CD14-positive monocyte (primary cell): ENCODE measurements around the gene SOCS1. TPM values are rescaled to one million over a fixed set of nuclear protein-coding genes. Genes with fewer than 3 reads are reported as not detected.

ENCODE experiments used
- DNase-seq, 3 donors: peaks; one replicate each; pipeline ENCODE4 v3.0.0-alpha.2; 2011 to 2022
- H2AFZ ChIP-seq: 2 replicates; pipeline ENCODE4 v1.6.0; 2012; ENCODE audit warnings: mild to moderate bottlenecking, low read depth, low read length, inconsistent platforms; ENCODE audit not compliant: insufficient read depth, poor library complexity, severe bottlenecking
- H3K27ac ChIP-seq, 2 donors: 1 replicate in 1 of 2; 2 replicates in 1 of 2; pipeline ENCODE4 v1.5.1; 2012 to 2013; ENCODE audit warnings: low read length in 2 of 2, control low read depth in 1 of 2, inconsistent platforms in 1 of 2, low read depth in 1 of 2, mild to moderate bottlenecking in 1 of 2
- H3K27me3 ChIP-seq, 2 donors: one replicate each; pipeline versions ENCODE4 v1.6.0 to v1.6.1; 2011 to 2013; ENCODE audit warnings: low read length in 2 of 2; ENCODE audit not compliant: control insufficient read depth in 2 of 2, insufficient read depth in 2 of 2
- H3K36me3 ChIP-seq, 2 donors: replicated peaks in 1 of 2; 1 replicate in 1 of 2; 2 replicates in 1 of 2; pipeline versions ENCODE4 v1.5.1 to v1.6.1; 2012 to 2013; ENCODE audit warnings: low read length in 2 of 2, control low read depth in 1 of 2, inconsistent platforms in 1 of 2, mild to moderate bottlenecking in 1 of 2; ENCODE audit not compliant: insufficient read depth in 2 of 2, control insufficient read depth in 1 of 2
- H3K4me1 ChIP-seq, 2 donors: 1 replicate in 1 of 2; 2 replicates in 1 of 2; pipeline versions ENCODE4 v1.5.1 to v1.6.1; 2012 to 2013; ENCODE audit warnings: low read length in 2 of 2, control low read depth in 1 of 2, inconsistent platforms in 1 of 2, mild to moderate bottlenecking in 1 of 2, moderate library complexity in 1 of 2; ENCODE audit not compliant: insufficient read depth in 2 of 2, control insufficient read depth in 1 of 2
- H3K4me2 ChIP-seq: replicated peaks from 2 replicates; pipeline ENCODE3; 2012; ENCODE audit warnings: low read length, moderate library complexity, mild to moderate bottlenecking; ENCODE audit not compliant: poor library complexity, severe bottlenecking; ENCODE audit errors: extremely low read depth
- H3K4me3 ChIP-seq, 3 experiments: fragments of 200-600 bp in 1 of 3; sonication (generic) in 1 of 3; replicated peaks in 1 of 3; 1 replicate in 2 of 3; 2 replicates in 1 of 3; pipeline ENCODE4 v1.5.1; 2011 to 2013; ENCODE audit warnings: low read length in 3 of 3, mild to moderate bottlenecking in 3 of 3, control low read depth in 2 of 3, low read depth in 2 of 3, inconsistent platforms in 1 of 3, moderate library complexity in 1 of 3
- H3K79me2 ChIP-seq: 2 replicates; pipeline ENCODE4 v1.6.0; 2012; ENCODE audit warnings: mild to moderate bottlenecking, control low read depth, inconsistent platforms, low read length, moderate library complexity; ENCODE audit not compliant: insufficient read depth
- H3K9ac ChIP-seq: 2 replicates; pipeline ENCODE4 v1.6.0; 2017; ENCODE audit warnings: low read length, mild to moderate bottlenecking; ENCODE audit not compliant: insufficient read depth, poor library complexity, severe bottlenecking
- H3K9me3 ChIP-seq, 2 donors: replicated peaks in 1 of 2; 1 replicate in 1 of 2; 2 replicates in 1 of 2; pipeline versions ENCODE4 v1.5.1 to v1.6.1; 2012 to 2013; ENCODE audit warnings: low read length in 2 of 2, control low read depth in 1 of 2; ENCODE audit not compliant: control insufficient read depth in 1 of 2, insufficient read depth in 1 of 2
- H4K20me1 ChIP-seq: 2 replicates; pipeline ENCODE4 v1.6.0; 2012; ENCODE audit warnings: mild to moderate bottlenecking, low read length, control low read depth, moderate library complexity; ENCODE audit not compliant: insufficient read depth
- H3K27ac Mint-ChIP-seq, 7 donors: one replicate each; pipeline ENCODE4 v1.8.0; 2020; ENCODE audit warnings: mild to moderate bottlenecking in 7 of 7, mixed read lengths in 7 of 7, moderate library complexity in 6 of 7, inconsistent platforms in 2 of 7
- H3K27me3 Mint-ChIP-seq, 3 donors: one replicate each; pipeline ENCODE4 v1.8.0; 2021 to 2022; ENCODE audit warnings: low read depth in 3 of 3, mild to moderate bottlenecking in 3 of 3, mixed read lengths in 3 of 3, moderate library complexity in 3 of 3, inconsistent platforms in 1 of 3
- H3K36me3 Mint-ChIP-seq, 2 donors: one replicate each; pipeline ENCODE4 v1.8.0; 2020; ENCODE audit warnings: mixed read lengths in 2 of 2, inconsistent platforms in 1 of 2, mild to moderate bottlenecking in 1 of 2
- H3K4me1 Mint-ChIP-seq: one replicate; pipeline ENCODE4 v1.8.0; 2020; ENCODE audit warnings: mild to moderate bottlenecking, mixed read lengths
- H3K4me3 Mint-ChIP-seq, 2 donors: one replicate each; pipeline ENCODE4 v1.8.0; 2020; ENCODE audit warnings: mild to moderate bottlenecking in 2 of 2, mixed read lengths in 2 of 2, moderate library complexity in 1 of 2
- H3K9me3 Mint-ChIP-seq, 7 donors: one replicate each; pipeline ENCODE4 v1.8.0; 2020 to 2022; ENCODE audit warnings: mixed read lengths in 7 of 7, mild to moderate bottlenecking in 6 of 7, moderate library complexity in 6 of 7, inconsistent platforms in 2 of 7
- CTCF ChIP-seq: fragments of 200-600 bp; IDR thresholded peaks from one replicate; pipeline ENCODE4 v1.8.0; 2022; ENCODE audit warnings: antibody characterized with exemption, mild to moderate bottlenecking
- WGBS: methylation state at CpG from one replicate; pipeline ENCODE4 v1.1.5; 2013; ENCODE audit warnings: missing lambda C conversion rate; ENCODE audit not compliant: insufficient coverage; 5-methylcytosine and 5-hydroxymethylcytosine counted together
- intact Hi-C, 2 donors: fragments of 100-400 bp; cut with micrococcal nuclease; formaldehyde crosslinking; loops; one replicate each; pipeline versions ENCODE4 v1.15.0 to v1.15.1; 2023
- polyA plus RNA-seq, 3 donors: library from polyadenylated mRNA; depleted of rRNA in 1 of 3; unstranded in 2 of 3; stranded (reverse) in 1 of 3; fragments of 300-500 nt in 2 of 3; fragments of >200 nt in 1 of 3; fragmentation: Illumina TruSeq in 2 of 3; gene quantifications; 1 replicate in 2 of 3; 2 replicates in 1 of 3; pipeline ENCODE4 v1.2.3, GENCODE V29; 2012 to 2021

Gene SOCS1
- polyA plus RNA-seq, 3 donors = 0.13 to 2.3 (median 0.35) TPM

- Histone ChIP-seq H3K9me3 (peaks cover 10 to 30% of the 10 kb centered on the region in 2 donors), H2AFZ (no peak overlapping the region), H3K27me3 (no peaks in the 10 kb centered on the region), H3K4me1 (peaks cover 18 to 26% of the 10 kb centered on the region in 2 donors), H3K79me2 (no peaks in the 10 kb centered on the region), H3K9ac (no peak overlapping the region), H3K4me2 (no peak overlapping the region), H3K36me3 (no peaks in the 10 kb centered on the region), H3K4me3 (peak overlapping the region in 1 of 3 experiments; percentile 13), H3K27ac (peak overlapping the region in 1 of 2 donors; percentile 17), H4K20me1 (no peaks in the 10 kb centered on the region)
- TF ChIP-seq CTCF = no peak
- WGBS = 0% methylated on average over 2 of the region's 4 CpGs
- peaks cover 0 to 7% of the 10 kb centered on the region in 2 donors for H3K36me3 Mint-ChIP-seq
- H3K27me3 Mint-ChIP-seq = peaks cover 0 to 4% (median 3%) of the 10 kb centered on the region in 3 donors
- H3K9me3 Mint-ChIP-seq = peaks cover 5 to 36% (median 21%) of the 10 kb centered on the region in 7 donors
- intact Hi-C loops = no loop called here
- H3K4me3 Mint-ChIP-seq = no peak overlapping the region
- peak overlapping the region in 5 of 7 donors; percentile 6 to 85 (median 70) for H3K27ac Mint-ChIP-seq
- peak in 2 of 3 donors; percentile 69 to 81 for DNase-seq
- peaks cover 16% of the 10 kb centered on the region for H3K4me1 Mint-ChIP-seq
Measured at GRCh38 chr16:11219178-11219577, 36.8 kb downstream of the SOCS1 start.

GRCh38 chr16:11218604-11218962, 37.4 kb downstream of the SOCS1 start:
- Histone ChIP-seq H3K4me3 (no peak overlapping the region), H4K20me1 (no peaks in the 10 kb centered on the region), H3K9me3 (peaks cover 10 to 30% of the 10 kb centered on the region in 2 donors), H2AFZ (no peak overlapping the region), H3K4me2 (no peak overlapping the region), H3K4me1 (peaks cover 12 to 20% of the 10 kb centered on the region in 2 donors), H3K36me3 (no peaks in the 10 kb centered on the region), H3K79me2 (no peaks in the 10 kb centered on the region), H3K27me3 (no peaks in the 10 kb centered on the region), H3K27ac (peak overlapping the region in 1 of 2 donors; percentile 17), H3K9ac (no peak overlapping the region)
- peak in 1 of 3 donors; percentile 40 for DNase-seq
- H3K27me3 Mint-ChIP-seq = peaks cover 0 to 6% (median 4%) of the 10 kb centered on the region in 3 donors
- H3K9me3 Mint-ChIP-seq = peaks cover 5 to 36% (median 21%) of the 10 kb centered on the region in 7 donors
- TF ChIP-seq CTCF = peak; percentile 79
- 100% methylated on average over 1 of the region's 1 CpG for WGBS
- peaks cover 0 to 7% of the 10 kb centered on the region in 2 donors for H3K36me3 Mint-ChIP-seq
- intact Hi-C loops = no loop called here
- no peak overlapping the region for H3K4me3 Mint-ChIP-seq
- H3K4me1 Mint-ChIP-seq = peaks cover 12% of the 10 kb centered on the region
- peak overlapping the region in 4 of 7 donors; percentile 6 to 85 (median 76) for H3K27ac Mint-ChIP-seq
